B cell (primary cell): Measurements from ENCODE around the gene TFAP2C. TPM values are rescaled to one million over a fixed set of nuclear protein-coding genes. Genes with fewer than 3 reads are reported as not detected.

Experiments used
- ATAC-seq: fragments of 200-7000 bp; cut with Tn5 transposase; one replicate; pipeline ENCODE4 v1.10.0; 2021; ENCODE audit warnings: low read depth, mild to moderate bottlenecking, moderate number of reproducible peaks, moderate library complexity
- CTCF ChIA-PET: fragments of 350-600 bp; sonication (Branson Sonifier 250); formaldehyde crosslinking; loops from one replicate; lab custom pipeline; 2021; ENCODE audit warnings: antibody characterized with exemption, inconsistent platforms; lab: Charles Lee
- POLR2A ChIA-PET: fragments of 350-600 bp; sonication (Branson Sonifier 250); formaldehyde crosslinking; loops from one replicate; lab custom pipeline; 2021; ENCODE audit warnings: antibody characterized with exemption; lab: Charles Lee
- DNase-seq: peaks from one replicate; pipeline ENCODE4 v3.0.0; 2013
- H2AFZ ChIP-seq: 2 replicates; pipeline ENCODE4 v1.6.1; 2012; ENCODE audit warnings: mild to moderate bottlenecking, low read depth, low read length; ENCODE audit not compliant: insufficient read depth, poor library complexity, severe bottlenecking
- H3K27ac ChIP-seq, 2 donors: 1 replicate in 1 of 2; 2 replicates in 1 of 2; pipeline ENCODE4 v1.5.1; 2012 to 2013; ENCODE audit warnings: low read length in 2 of 2, mild to moderate bottlenecking in 2 of 2, moderate library complexity in 1 of 2
- H3K27me3 ChIP-seq, 4 experiments: fragments of 200-600 bp in 1 of 4; sonication (generic) in 1 of 4; replicated peaks in 1 of 4; 1 replicate in 2 of 4; 2 replicates in 2 of 4; pipeline versions ENCODE4 v1.6.1 to v1.7.0; 2013 to 2016; ENCODE audit warnings: low read length in 3 of 4, mild to moderate bottlenecking in 2 of 4, mixed read lengths in 1 of 4, moderate library complexity in 1 of 4; ENCODE audit not compliant: insufficient read depth in 4 of 4, control insufficient read depth in 3 of 4; ENCODE audit errors: control extremely low read depth in 1 of 4
- H3K36me3 ChIP-seq, 2 experiments: replicated peaks in 1 of 2; 1 replicate in 1 of 2; 2 replicates in 1 of 2; pipeline versions ENCODE4 v1.6.1 to v1.7.1; 2013; ENCODE audit warnings: low read length in 1 of 2; ENCODE audit not compliant: insufficient read depth in 2 of 2, control insufficient read depth in 1 of 2; ENCODE audit errors: control extremely low read depth in 1 of 2, extremely low read depth in 1 of 2
- H3K4me1 ChIP-seq, 2 donors: fragments of 200-600 bp in 1 of 2; sonication (generic) in 1 of 2; 1 replicate in 1 of 2; 2 replicates in 1 of 2; pipeline versions ENCODE4 v1.5.1 to v1.6.1; 2013 to 2017; ENCODE audit warnings: low read length in 2 of 2; ENCODE audit not compliant: control insufficient read depth in 2 of 2, insufficient read depth in 2 of 2
- H3K4me2 ChIP-seq: replicated peaks from 2 replicates; pipeline ENCODE3; 2012; ENCODE audit warnings: mild to moderate bottlenecking, low read depth, low read length; ENCODE audit not compliant: poor library complexity, severe bottlenecking
- H3K4me3 ChIP-seq, 5 experiments: fragments of 200-600 bp in 1 of 5; sonication (generic) in 1 of 5; 1 replicate in 3 of 5; 2 replicates in 2 of 5; pipeline versions ENCODE4 v1.5.1 to v1.7.0; 2011 to 2016; ENCODE audit warnings: low read length in 4 of 5, mild to moderate bottlenecking in 4 of 5, low read depth in 2 of 5, control low read depth in 1 of 5, moderate library complexity in 1 of 5; ENCODE audit not compliant: insufficient read depth in 1 of 5; ENCODE audit errors: control extremely low read depth in 1 of 5, extremely low read depth in 1 of 5
- H3K79me2 ChIP-seq: fragments of 200-600 bp; sonication (generic); one replicate; pipeline ENCODE4 v1.6.0; 2016; ENCODE audit warnings: low read length; ENCODE audit not compliant: control insufficient read depth, insufficient read depth
- H3K9ac ChIP-seq: fragments of 200-600 bp; sonication (generic); 2 replicates; pipeline ENCODE4 v1.6.1; 2017; ENCODE audit warnings: mild to moderate bottlenecking, low read length, moderate library complexity
- H3K9me3 ChIP-seq, 3 donors: one replicate each; pipeline versions ENCODE4 v1.6.1 to v1.7.1; 2013; ENCODE audit warnings: low read length in 2 of 3; ENCODE audit not compliant: control insufficient read depth in 2 of 3, insufficient read depth in 1 of 3; ENCODE audit errors: control extremely low read depth in 1 of 3
- H4K20me1 ChIP-seq: 2 replicates; pipeline ENCODE4 v1.6.0; 2012; ENCODE audit warnings: mild to moderate bottlenecking, low read length; ENCODE audit not compliant: insufficient read depth, control insufficient read depth, poor library complexity, severe bottlenecking
- H3K27ac Mint-ChIP-seq: one replicate; pipeline ENCODE4 v1.8.0; 2021; ENCODE audit warnings: mixed read lengths
- H3K27me3 Mint-ChIP-seq: one replicate; pipeline ENCODE4 v1.8.0; 2021; ENCODE audit warnings: mixed read lengths
- H3K4me1 Mint-ChIP-seq: one replicate; pipeline ENCODE4 v1.8.0; 2021; ENCODE audit warnings: mixed read lengths
- H3K4me3 Mint-ChIP-seq: one replicate; pipeline ENCODE4 v1.8.0; 2021; ENCODE audit warnings: mixed read lengths
- H3K9me3 Mint-ChIP-seq: one replicate; pipeline ENCODE4 v1.8.0; 2022; ENCODE audit warnings: mixed read lengths; ENCODE audit not compliant: insufficient read depth
- EZH2 ChIP-seq: IDR thresholded peaks from 2 replicates; pipeline ENCODE4 v1.6.1; 2012; ENCODE audit warnings: borderline replicate concordance, low read depth, mild to moderate bottlenecking, moderate library complexity, low read length; ENCODE audit not compliant: insufficient read depth, poor library complexity, severe bottlenecking
- WGBS: methylation state at CpG from one replicate; pipeline ENCODE4 v1.1.5; 2013; ENCODE audit warnings: missing lambda C conversion rate; ENCODE audit not compliant: insufficient coverage; 5-methylcytosine and 5-hydroxymethylcytosine counted together
- intact Hi-C: fragments of 100-400 bp; cut with micrococcal nuclease; formaldehyde crosslinking; loops from one replicate; pipeline ENCODE4 v1.10.0; 2022
- polyA plus RNA-seq: library from polyadenylated mRNA; depleted of rRNA; stranded (reverse); fragments of >200 nt; gene quantifications from 2 replicates; pipeline ENCODE4 v1.2.3, GENCODE V29; 2012
- total RNA-seq, 2 donors: library from RNA; stranded (reverse); fragments of 120-200 nt in 1 of 2; gene quantifications; 1 replicate in 1 of 2; 2 replicates in 1 of 2; pipeline versions ENCODE4 v1.2.3 to v1.2.4, GENCODE V29; 2013 to 2022
- TF ChIP-seq, protein P1 (sequence below): fragments of 200-600 bp; IDR thresholded peaks from one replicate; pipeline ENCODE4 v1.8.0; 2022; ENCODE audit warnings: antibody characterized with exemption, mild to moderate bottlenecking

Gene TFAP2C
- total and polyA plus RNA-seq, 2 donors (not counting 1 experiment from before 2014, with no cell fraction given), result not detected

DNA sequence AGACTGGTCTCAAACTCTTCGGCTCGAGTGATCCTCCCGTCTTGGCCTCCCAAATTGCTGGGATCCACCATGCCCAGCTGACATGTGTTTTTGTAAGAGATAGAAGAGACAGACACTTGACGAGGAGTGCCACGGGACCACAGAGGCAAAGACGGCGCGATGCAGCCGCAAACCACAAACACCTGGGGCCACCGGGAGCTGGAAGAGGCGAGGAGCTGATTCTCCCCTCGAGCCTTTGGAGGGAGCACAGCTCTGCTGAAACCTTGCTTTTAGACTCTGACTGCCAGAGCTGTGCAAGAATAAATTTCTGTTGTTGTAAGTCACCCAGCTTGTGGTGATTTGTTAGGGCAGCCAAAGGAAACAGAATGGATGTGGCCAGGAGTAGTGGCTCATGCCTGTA lies 46.9 kb downstream of the TFAP2C start:
- no peaks in the 10 kb centered on the region for H4K20me1 ChIP-seq
- H3K27ac ChIP-seq, result no peak overlapping the region
- H3K9ac ChIP-seq, result no peak overlapping the region
- H3K9me3 ChIP-seq, result no peaks in the 10 kb centered on the region
- H3K27me3 ChIP-seq, result no peaks in the 10 kb centered on the region
- no peaks in the 10 kb centered on the region for H3K9me3 Mint-ChIP-seq
- H3K27ac Mint-ChIP-seq, result no peak overlapping the region
- H3K4me3 ChIP-seq, result no peak overlapping the region
- H3K4me1 Mint-ChIP-seq, result no peaks in the 10 kb centered on the region
- ATAC-seq (no peak), DNase-seq (no peak)
- H3K4me1 ChIP-seq, result no peaks in the 10 kb centered on the region
- H3K4me3 Mint-ChIP-seq, result no peak overlapping the region
- H3K79me2 ChIP-seq, result no peaks in the 10 kb centered on the region
- H3K36me3 ChIP-seq, result no peaks in the 10 kb centered on the region
- H2AFZ ChIP-seq, result no peak overlapping the region
- ChIA-PET POLR2A (no interaction called here), CTCF (no interaction called here)
- H3K4me2 ChIP-seq, result no peak overlapping the region
- peaks cover under 1% of the 10 kb centered on the region for H3K27me3 Mint-ChIP-seq
- WGBS, result 91% methylated on average over 12 of the region's 12 CpGs
- TF ChIP-seq, protein P1, sequence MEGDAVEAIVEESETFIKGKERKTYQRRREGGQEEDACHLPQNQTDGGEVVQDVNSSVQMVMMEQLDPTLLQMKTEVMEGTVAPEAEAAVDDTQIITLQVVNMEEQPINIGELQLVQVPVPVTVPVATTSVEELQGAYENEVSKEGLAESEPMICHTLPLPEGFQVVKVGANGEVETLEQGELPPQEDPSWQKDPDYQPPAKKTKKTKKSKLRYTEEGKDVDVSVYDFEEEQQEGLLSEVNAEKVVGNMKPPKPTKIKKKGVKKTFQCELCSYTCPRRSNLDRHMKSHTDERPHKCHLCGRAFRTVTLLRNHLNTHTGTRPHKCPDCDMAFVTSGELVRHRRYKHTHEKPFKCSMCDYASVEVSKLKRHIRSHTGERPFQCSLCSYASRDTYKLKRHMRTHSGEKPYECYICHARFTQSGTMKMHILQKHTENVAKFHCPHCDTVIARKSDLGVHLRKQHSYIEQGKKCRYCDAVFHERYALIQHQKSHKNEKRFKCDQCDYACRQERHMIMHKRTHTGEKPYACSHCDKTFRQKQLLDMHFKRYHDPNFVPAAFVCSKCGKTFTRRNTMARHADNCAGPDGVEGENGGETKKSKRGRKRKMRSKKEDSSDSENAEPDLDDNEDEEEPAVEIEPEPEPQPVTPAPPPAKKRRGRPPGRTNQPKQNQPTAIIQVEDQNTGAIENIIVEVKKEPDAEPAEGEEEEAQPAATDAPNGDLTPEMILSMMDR, result no peak
- no peak for TF ChIP-seq EZH2
- intact Hi-C loops, result no loop called here

- WGBS, result 68% methylated on average over 10 of the region's 10 CpGs
- Histone ChIP-seq H3K27me3 (no peaks in the 10 kb centered on the region), H4K20me1 (no peaks in the 10 kb centered on the region), H2AFZ (no peak overlapping the region), H3K4me3 (no peak overlapping the region), H3K4me2 (no peak overlapping the region), H3K4me1 (no peaks in the 10 kb centered on the region), H3K79me2 (no peaks in the 10 kb centered on the region), H3K27ac (no peak overlapping the region), H3K36me3 (no peaks in the 10 kb centered on the region), H3K9me3 (no peaks in the 10 kb centered on the region), H3K9ac (no peak overlapping the region)
- DNase-seq (no peak), ATAC-seq (no peak)
- TF ChIP-seq, protein P1, result no peak
- no peak for TF ChIP-seq EZH2
- H3K27me3 Mint-ChIP-seq, result no peaks in the 10 kb centered on the region
- H3K9me3 Mint-ChIP-seq, result no peaks in the 10 kb centered on the region
- no peak overlapping the region for H3K27ac Mint-ChIP-seq
- no peaks in the 10 kb centered on the region for H3K4me1 Mint-ChIP-seq
- intact Hi-C loops, result no loop called here
- ChIA-PET CTCF (no interaction called here), POLR2A (no interaction called here)
- no peak overlapping the region for H3K4me3 Mint-ChIP-seq
Measured at GRCh38 chr20:56676679-56677078, 47.6 kb downstream of the TFAP2C start.
